NB4 (cell line): ENCODE results near the gene TRMT44.
"Not testable (repeated sequence)": the region's sequence is repeated elsewhere in the genome, so short reads cannot be mapped to it uniquely, and the experiment has no call there.

Source experiments
- DNase-seq: peaks from one replicate; pipeline ENCODE4 v3.0.0; 2010; ENCODE audit warnings: low read depth
- H3K4me3 ChIP-seq: one replicate; pipeline ENCODE4 v1.5.1; 2011; ENCODE audit warnings: mild to moderate bottlenecking, low read depth, low read length, moderate library complexity
- MYC ChIP-seq: IDR thresholded peaks from 2 replicates; pipeline ENCODE4 v1.6.1; 2011; ENCODE audit warnings: low read depth, low read length
- POLR2A ChIP-seq: IDR thresholded peaks from 2 replicates; pipeline ENCODE4 v1.6.1; 2011; ENCODE audit warnings: mild to moderate bottlenecking; ENCODE audit not compliant: insufficient read length; ENCODE audit errors: extremely low read depth
- TF ChIP-seq, protein P1 (sequence below): IDR thresholded peaks from one replicate; pipeline ENCODE4 v1.5.1; 2012; ENCODE audit warnings: low read depth, low read length
- TF ChIP-seq, protein P2 (sequence below): IDR thresholded peaks from 2 replicates; pipeline ENCODE4 v1.6.1; 2011; ENCODE audit warnings: low read depth, low read length

TRMT44 gene

DNA sequence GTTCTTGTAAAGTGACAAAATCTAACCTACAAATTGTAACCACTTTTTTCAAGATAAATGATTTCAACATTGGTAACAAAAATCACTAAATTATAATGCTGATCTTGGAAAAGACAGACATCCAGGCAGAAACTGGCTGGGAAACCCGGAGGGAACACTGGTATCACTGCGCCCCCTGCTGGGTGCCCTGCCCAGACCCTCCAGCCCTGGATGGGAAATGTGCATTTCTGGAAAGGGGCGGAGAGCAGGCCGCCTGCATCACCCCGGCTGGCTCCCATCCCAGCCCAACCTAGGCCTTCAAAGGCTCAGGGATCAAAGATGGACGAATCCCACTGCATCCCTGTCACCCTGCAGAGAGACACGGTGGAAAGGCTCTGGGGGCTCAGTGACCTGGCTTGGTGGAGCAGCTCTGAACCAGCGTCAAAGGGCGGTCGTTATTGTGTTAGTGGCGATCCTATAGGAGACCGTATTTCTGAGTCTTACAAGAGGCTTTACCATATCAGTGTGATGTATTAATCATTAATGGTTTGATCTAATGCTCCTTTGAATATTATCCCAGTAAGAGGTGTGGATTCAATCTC, 37.3 kb upstream of the TRMT44 start:
- DNase-seq = peak; percentile 87
- TF ChIP-seq, protein P1, sequence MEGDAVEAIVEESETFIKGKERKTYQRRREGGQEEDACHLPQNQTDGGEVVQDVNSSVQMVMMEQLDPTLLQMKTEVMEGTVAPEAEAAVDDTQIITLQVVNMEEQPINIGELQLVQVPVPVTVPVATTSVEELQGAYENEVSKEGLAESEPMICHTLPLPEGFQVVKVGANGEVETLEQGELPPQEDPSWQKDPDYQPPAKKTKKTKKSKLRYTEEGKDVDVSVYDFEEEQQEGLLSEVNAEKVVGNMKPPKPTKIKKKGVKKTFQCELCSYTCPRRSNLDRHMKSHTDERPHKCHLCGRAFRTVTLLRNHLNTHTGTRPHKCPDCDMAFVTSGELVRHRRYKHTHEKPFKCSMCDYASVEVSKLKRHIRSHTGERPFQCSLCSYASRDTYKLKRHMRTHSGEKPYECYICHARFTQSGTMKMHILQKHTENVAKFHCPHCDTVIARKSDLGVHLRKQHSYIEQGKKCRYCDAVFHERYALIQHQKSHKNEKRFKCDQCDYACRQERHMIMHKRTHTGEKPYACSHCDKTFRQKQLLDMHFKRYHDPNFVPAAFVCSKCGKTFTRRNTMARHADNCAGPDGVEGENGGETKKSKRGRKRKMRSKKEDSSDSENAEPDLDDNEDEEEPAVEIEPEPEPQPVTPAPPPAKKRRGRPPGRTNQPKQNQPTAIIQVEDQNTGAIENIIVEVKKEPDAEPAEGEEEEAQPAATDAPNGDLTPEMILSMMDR = peak; percentile 99
- TF ChIP-seq, protein P2, sequence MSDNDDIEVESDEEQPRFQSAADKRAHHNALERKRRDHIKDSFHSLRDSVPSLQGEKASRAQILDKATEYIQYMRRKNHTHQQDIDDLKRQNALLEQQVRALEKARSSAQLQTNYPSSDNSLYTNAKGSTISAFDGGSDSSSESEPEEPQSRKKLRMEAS = no peak
- peak overlapping the region; percentile 17 for H3K4me3 ChIP-seq

DNA sequence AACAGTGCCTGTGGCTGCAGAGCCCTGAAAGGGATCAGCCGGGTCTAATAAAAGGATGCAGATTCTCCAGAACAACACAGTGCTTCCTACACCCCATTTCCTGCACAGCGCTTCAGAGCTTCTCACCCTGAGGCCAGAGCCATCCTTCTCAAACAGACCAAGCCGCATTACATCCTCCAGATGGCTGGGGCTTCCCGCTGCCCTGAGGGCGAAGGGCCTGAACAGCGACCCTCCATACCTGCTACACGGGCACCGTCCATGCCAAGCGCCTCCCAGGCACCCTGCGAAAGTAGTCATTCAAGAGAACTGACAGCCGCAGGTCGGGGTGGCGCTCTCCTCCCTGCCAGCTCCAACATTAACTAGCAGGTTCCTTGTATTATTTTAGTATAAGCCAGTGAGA, 36.6 kb upstream of the TRMT44 start:
- DNase-seq = no peak
- H3K4me3 ChIP-seq = no peak overlapping the region
- TF ChIP-seq, protein P2 = no peak
- TF ChIP-seq POLR2A (no peak), MYC (no peak)
- TF ChIP-seq, protein P1 = no peak

DNA sequence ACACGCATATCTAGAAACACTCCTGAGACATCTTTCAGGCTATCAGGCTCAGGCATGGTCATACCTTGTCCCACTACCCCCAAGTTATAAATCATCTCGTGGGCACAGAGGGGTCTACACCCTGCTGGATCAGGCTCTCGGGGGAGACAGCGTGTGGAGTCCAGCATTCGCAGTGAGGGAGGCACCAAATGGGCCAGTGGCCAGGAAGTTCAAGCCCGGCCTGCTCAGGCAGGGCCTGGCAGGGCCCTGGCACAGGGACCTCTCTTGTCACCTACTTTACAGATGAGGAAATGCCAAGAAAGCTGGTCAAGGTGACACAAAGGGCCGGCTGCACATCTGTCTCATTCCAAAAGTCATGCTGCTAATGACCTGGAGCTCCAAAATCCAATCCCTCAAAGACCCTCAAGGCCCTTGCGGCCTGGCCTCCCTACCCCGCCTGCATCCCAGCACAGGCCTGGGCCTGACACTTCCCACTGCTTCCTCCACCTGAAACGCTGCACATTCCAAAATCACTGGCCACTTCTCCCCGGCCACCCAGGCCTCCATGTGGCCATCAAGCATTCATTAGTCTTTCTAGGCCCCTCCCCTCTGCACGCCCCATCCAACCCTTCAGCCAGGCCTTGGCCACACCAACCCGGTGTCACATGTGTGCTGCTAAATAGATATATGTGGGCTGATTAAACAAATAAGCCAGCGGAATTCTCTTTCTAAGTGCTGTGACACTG, 35.6 kb upstream of the TRMT44 start:
- no peak overlapping the region for H3K4me3 ChIP-seq
- TF ChIP-seq POLR2A (no peak), MYC (no peak)
- TF ChIP-seq, protein P1 = no peak
- TF ChIP-seq, protein P2 = no peak
- no peak for DNase-seq

DNA sequence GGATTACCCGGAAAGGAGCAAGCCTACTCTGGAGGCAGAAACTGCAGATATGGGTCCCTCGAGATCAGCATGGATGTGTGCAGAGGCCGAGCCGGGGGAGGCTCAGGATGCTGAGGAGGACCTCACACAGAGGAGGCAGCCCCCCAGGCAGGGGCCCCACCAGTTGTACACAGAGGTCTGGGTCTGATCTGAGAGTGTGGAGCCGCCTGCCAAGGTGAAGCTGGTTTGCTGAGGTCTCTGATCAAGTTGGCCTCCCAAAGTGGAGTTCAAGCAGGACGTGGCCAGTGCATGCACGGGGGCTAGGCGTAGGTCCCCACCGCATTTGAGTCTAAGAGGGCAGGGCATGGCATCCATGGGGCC, 35.1 kb upstream of the TRMT44 start:
- TF ChIP-seq, protein P2 = no peak
- TF ChIP-seq, protein P1 = no peak
- TF ChIP-seq MYC (no peak), POLR2A (no peak)
- no peak for DNase-seq

DNA sequence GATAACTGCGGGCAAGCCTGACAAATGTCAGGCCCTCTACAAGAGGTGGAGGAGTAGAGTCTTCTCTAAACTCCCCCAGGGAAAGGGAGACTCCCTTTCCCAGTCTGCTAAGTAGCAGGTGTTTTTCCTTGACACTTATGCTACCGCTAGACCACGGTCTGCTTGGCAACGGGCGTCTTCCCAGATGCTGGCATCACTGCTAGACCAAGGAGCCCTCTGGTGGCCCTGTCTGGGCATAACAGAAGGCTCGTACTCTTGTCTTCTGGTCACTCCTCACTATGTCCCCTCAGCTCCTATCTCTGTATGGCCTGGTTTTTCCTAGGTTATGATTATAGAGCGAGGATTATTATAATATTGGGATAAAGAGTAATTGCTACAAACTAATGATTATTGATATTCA, 33.7 kb upstream of the TRMT44 start:
- not testable (repeated sequence) for DNase-seq, H3K4me3 ChIP-seq
- TF ChIP-seq, protein P1 = peak; percentile 23

More for the DNA sequence above, 35.1 kb upstream of the TRMT44 start:
- no peak overlapping the region for H3K4me3 ChIP-seq
